H1 (cell line): Measurements from ENCODE around the gene ARHGAP6. TPM values are rescaled to one million over a fixed set of nuclear protein-coding genes. Genes with fewer than 3 reads are reported as not detected.

Experiments
- CTCF ChIA-PET: fragments of 300-600 bp; sonication (Branson Sonifier 250); formaldehyde crosslinking; loops from one replicate; lab custom pipeline; 2021; ENCODE audit not compliant: partially characterized antibody; lab: Charles Lee
- POLR2A ChIA-PET: fragments of 300-600 bp; sonication (Branson Sonifier 250); formaldehyde crosslinking; loops from one replicate; lab custom pipeline; 2021; ENCODE audit warnings: inconsistent platforms; ENCODE audit not compliant: partially characterized antibody; lab: Charles Lee
- DNase-seq, 2 experiments: peaks; one replicate each; pipeline versions ENCODE4 v3.0.0 to v3.0.0-alpha.2; 2010 to 2022; ENCODE audit warnings: low spot score in 2 of 2, low read depth in 1 of 2, mixed read lengths in 1 of 2
- FAIRE-seq: peaks from 2 replicates; lab custom pipeline; 2011; peaks lifted over from hg19 to GRCh38; lab: Jason Lieb, UNC
- H2AFZ ChIP-seq: 2 replicates; pipeline ENCODE4 v1.8.1; 2012; ENCODE audit warnings: low read length, inconsistent platforms
- H2AK5ac ChIP-seq: 2 replicates; pipeline ENCODE4 v1.6.1; 2013; ENCODE audit warnings: low read depth, low read length
- H2BK120ac ChIP-seq: replicated peaks from 2 replicates; pipeline ENCODE3; 2013; ENCODE audit warnings: low read depth, low read length, inconsistent platforms
- H2BK12ac ChIP-seq: 2 replicates; pipeline ENCODE4 v1.6.1; 2013; ENCODE audit warnings: low read depth, low read length
- H2BK15ac ChIP-seq: 2 replicates; pipeline ENCODE4 v1.6.1; 2013; ENCODE audit warnings: low read length
- H2BK20ac ChIP-seq: 2 replicates; pipeline ENCODE4 v1.6.1; 2013; ENCODE audit warnings: low read length
- H2BK5ac ChIP-seq: 2 replicates; pipeline ENCODE4 v1.6.1; 2013; ENCODE audit warnings: low read depth, low read length
- H3K14ac ChIP-seq: 2 replicates; pipeline ENCODE4 v1.6.1; 2013; ENCODE audit warnings: inconsistent platforms; ENCODE audit not compliant: insufficient read length
- H3K18ac ChIP-seq: 2 replicates; pipeline ENCODE4 v1.6.1; 2013; ENCODE audit warnings: low read length; ENCODE audit errors: extremely low read depth
- H3K23ac ChIP-seq: 2 replicates; pipeline ENCODE4 v1.6.1; 2013; ENCODE audit warnings: inconsistent platforms; ENCODE audit not compliant: insufficient read length
- H3K23me2 ChIP-seq: 2 replicates; pipeline ENCODE4 v1.6.1; 2013; ENCODE audit warnings: low read depth, low read length
- H3K27ac ChIP-seq: 2 replicates; pipeline ENCODE4 v1.6.1; 2011; ENCODE audit warnings: low read depth, low read length, inconsistent platforms
- H3K27me3 ChIP-seq, 4 experiments: replicated peaks in 1 of 4; 1 replicate in 1 of 4; 2 replicates in 3 of 4; pipeline versions ENCODE4 v1.6.1 to v1.8.1; 2011 to 2013; ENCODE audit warnings: low read length in 3 of 4, mild to moderate bottlenecking in 3 of 4, inconsistent platforms in 2 of 4, mixed read lengths in 2 of 4, moderate library complexity in 1 of 4; ENCODE audit not compliant: control insufficient read depth in 3 of 4, insufficient read depth in 3 of 4; ENCODE audit errors: extremely low read depth in 1 of 4
- H3K36me3 ChIP-seq, 4 experiments: 2 replicates each; pipeline versions ENCODE4 v1.6.1 to v1.8.1; 2011 to 2013; ENCODE audit warnings: mild to moderate bottlenecking in 4 of 4, low read length in 3 of 4, moderate library complexity in 2 of 4, control low read depth in 1 of 4, inconsistent platforms in 1 of 4; ENCODE audit not compliant: insufficient read depth in 4 of 4, control insufficient read depth in 2 of 4
- H3K4ac ChIP-seq: replicated peaks from 2 replicates; pipeline ENCODE3; 2013; ENCODE audit warnings: low read length, low read depth, mixed read lengths, inconsistent platforms; ENCODE audit not compliant: insufficient read length
- H3K4me1 ChIP-seq, 4 experiments: replicated peaks in 1 of 4; 1 replicate in 1 of 4; 2 replicates in 3 of 4; pipeline versions ENCODE4 v1.6.1 to v1.8.1; 2011 to 2013; ENCODE audit warnings: low read length in 3 of 4, inconsistent platforms in 2 of 4, mixed read lengths in 1 of 4; ENCODE audit not compliant: insufficient read depth in 4 of 4, control insufficient read depth in 3 of 4
- H3K4me2 ChIP-seq, 2 experiments: 2 replicates each; pipeline versions ENCODE4 v1.6.1 to v1.8.1; 2011 to 2013; ENCODE audit warnings: low read depth in 2 of 2, low read length in 2 of 2, control low read depth in 1 of 2, inconsistent platforms in 1 of 2, mild to moderate bottlenecking in 1 of 2; ENCODE audit not compliant: insufficient read depth in 1 of 2
- H3K4me3 ChIP-seq, 4 experiments: fragments of 200-600, 300-600 bp in 1 of 4; sonication (generic), shearing (Covaris generic), sonication (Bioruptor Twin) in 1 of 4; 2 replicates each; pipeline versions ENCODE4 v1.5.1 to v1.8.1; 2011 to 2016; ENCODE audit warnings: low read length in 4 of 4, low read depth in 3 of 4, control low read depth in 2 of 4, inconsistent platforms in 2 of 4, mild to moderate bottlenecking in 2 of 4, mixed read lengths in 1 of 4, moderate library complexity in 1 of 4; ENCODE audit not compliant: insufficient read depth in 2 of 4; ENCODE audit errors: extremely low read depth in 1 of 4
- H3K56ac ChIP-seq: replicated peaks from 2 replicates; pipeline ENCODE3; 2013; ENCODE audit warnings: low read depth, mild to moderate bottlenecking, mixed read lengths, low read length, inconsistent platforms; ENCODE audit not compliant: insufficient read length
- H3K79me1 ChIP-seq: 2 replicates; pipeline ENCODE4 v1.6.1; 2013; ENCODE audit warnings: low read depth, low read length, control low read depth
- H3K79me2 ChIP-seq, 2 experiments: 2 replicates each; pipeline versions ENCODE4 v1.6.1 to v1.8.1; 2012 to 2013; ENCODE audit warnings: low read length in 2 of 2, mild to moderate bottlenecking in 2 of 2, inconsistent platforms in 1 of 2; ENCODE audit not compliant: insufficient read depth in 2 of 2, control insufficient read depth in 1 of 2
- H3K9ac ChIP-seq, 4 experiments: replicated peaks in 1 of 4; 1 replicate in 1 of 4; 2 replicates in 3 of 4; pipeline versions ENCODE4 v1.6.1 to v1.8.1; 2011 to 2013; ENCODE audit warnings: low read depth in 3 of 4, low read length in 3 of 4, control low read depth in 2 of 4, mild to moderate bottlenecking in 2 of 4, moderate library complexity in 2 of 4, inconsistent platforms in 1 of 4; ENCODE audit errors: extremely low read depth in 1 of 4
- H3K9me3 ChIP-seq, 2 experiments: 2 replicates each; pipeline versions ENCODE4 v1.6.1 to v1.8.1; 2012 to 2013; ENCODE audit warnings: mild to moderate bottlenecking in 2 of 2, moderate library complexity in 2 of 2, control low read depth in 1 of 2, inconsistent platforms in 1 of 2, low read depth in 1 of 2, low read length in 1 of 2, mixed read lengths in 1 of 2; ENCODE audit not compliant: insufficient read depth in 2 of 2
- H4K20me1 ChIP-seq, 2 experiments: replicated peaks in 1 of 2; 2 replicates each; pipeline versions ENCODE3 to v1.8.1; 2011 to 2013; ENCODE audit warnings: inconsistent platforms in 2 of 2, low read length in 2 of 2, mild to moderate bottlenecking in 1 of 2; ENCODE audit not compliant: insufficient read depth in 2 of 2, control insufficient read depth in 1 of 2
- H4K5ac ChIP-seq: 2 replicates; pipeline ENCODE4 v1.6.1; 2013; ENCODE audit warnings: low read length, low read depth, mixed read lengths, inconsistent platforms; ENCODE audit not compliant: insufficient read length
- H4K8ac ChIP-seq: 2 replicates; pipeline ENCODE4 v1.8.0; 2013; ENCODE audit warnings: mild to moderate bottlenecking, moderate library complexity, low read length, inconsistent platforms; ENCODE audit not compliant: insufficient read depth; ENCODE audit errors: extremely low read depth
- H4K91ac ChIP-seq: replicated peaks from 2 replicates; pipeline ENCODE3; 2013; ENCODE audit warnings: low read length, mixed read lengths, inconsistent platforms; ENCODE audit not compliant: insufficient read length
- GTF2F1 ChIP-seq: IDR thresholded peaks from 2 replicates; pipeline ENCODE4 v1.6.1; 2012; ENCODE audit warnings: low read depth, low read length, improper control_type of control experiment, borderline replicate concordance
- KDM5A ChIP-seq: fragments of 200-600 bp; IDR thresholded peaks from 2 replicates; pipeline ENCODE4 v1.7.1; 2012; ENCODE audit warnings: mild to moderate bottlenecking, low read length, inconsistent platforms, mixed read lengths
- MAFK ChIP-seq: IDR thresholded peaks from 2 replicates; pipeline ENCODE4 v1.6.1; 2012; ENCODE audit warnings: low read depth, mild to moderate bottlenecking, improper control_type of control experiment, low read length
- PHF8 ChIP-seq: fragments of 200-600 bp; sonication (generic); conservative IDR thresholded peaks from 2 replicates; pipeline ENCODE4 v1.7.1; 2012; ENCODE audit warnings: low read depth, mild to moderate bottlenecking, inconsistent platforms, low read length, moderate library complexity
- RNF2 ChIP-seq: fragments of 200-900, 300-1000 bp; sonication (generic); IDR thresholded peaks from 2 replicates; pipeline ENCODE4 v1.7.1; 2016; ENCODE audit warnings: borderline replicate concordance, low read depth, mild to moderate bottlenecking, antibody characterized with exemption, low read length; ENCODE audit not compliant: poor library complexity, severe bottlenecking; ENCODE audit errors: missing control alignments
- SAP30 ChIP-seq: fragments of 300-600 bp; sonication (generic); IDR thresholded peaks from 2 replicates; pipeline ENCODE4 v1.7.1; 2012; ENCODE audit warnings: low read length, moderate library complexity, mild to moderate bottlenecking, inconsistent platforms; ENCODE audit not compliant: insufficient read depth, insufficient replicate concordance
- SIRT6 ChIP-seq: IDR thresholded peaks from one replicate; pipeline ENCODE4 v1.7.1; 2012; ENCODE audit warnings: low read length, inconsistent platforms
- SP4 ChIP-seq: IDR thresholded peaks from 2 replicates; pipeline ENCODE4 v1.6.1; 2012; ENCODE audit warnings: low read length, inconsistent platforms
- TCF12 ChIP-seq: IDR thresholded peaks from 2 replicates; pipeline ENCODE4 v1.6.1; 2011; ENCODE audit warnings: low read depth, mild to moderate bottlenecking, low read length
- YY1 ChIP-seq: IDR thresholded peaks from 2 replicates; pipeline ENCODE4 v1.6.1; 2011; ENCODE audit warnings: low read depth, mild to moderate bottlenecking, low read length
- WGBS, 2 experiments: shearing (Covaris generic) in 1 of 2; methylation state at CpG; one replicate each; pipeline versions ENCODE4 v1.1.6 to v1.1.7; 2013 to 2015; ENCODE audit warnings: low lambda C conversion rate in 2 of 2, mixed read lengths in 2 of 2, inconsistent platforms in 1 of 2, low coverage in 1 of 2, missing lambda C conversion rate in 1 of 2; ENCODE audit not compliant: insufficient replicate concordance in 2 of 2, insufficient coverage in 1 of 2, insufficient read length in 1 of 2; ENCODE audit errors: extremely low coverage in 1 of 2, missing lambda C conversion rate in 1 of 2; 5-methylcytosine and 5-hydroxymethylcytosine counted together
- polyA plus RNA-seq, 7 experiments: library from polyadenylated mRNA; depleted of rRNA in 3 of 7; stranded (reverse) in 5 of 7; unstranded in 2 of 7; fragments of >200 nt in 5 of 7; fragments of 200-250 nt in 2 of 7; gene quantifications; 1 replicate in 5 of 7; 2 replicates in 1 of 7; 4 replicates in 1 of 7; pipeline versions ENCODE4 v1.2.1 to v1.2.3, GENCODE V29; 2011 to 2013; ENCODE audit warnings: missing spikeins in 2 of 7, mixed read lengths in 2 of 7
- total RNA-seq: library from RNA; stranded (reverse); fragmentation: NEBNext Ultra II Directional; extraction: Animal tissue kit (Norgen Biotek cat#: 25700); gene quantifications from 2 replicates; pipeline ENCODE4 v1.2.1, GENCODE V29; 2021
- TF ChIP-seq, protein P1 (sequence below): IDR thresholded peaks from 2 replicates; pipeline ENCODE4 v1.6.1; 2012; ENCODE audit warnings: low read length, inconsistent platforms
- TF ChIP-seq, protein P2 (sequence below): IDR thresholded peaks from 2 replicates; pipeline ENCODE4 v1.6.1; 2011; ENCODE audit warnings: low read length, improper control_type of control experiment

ARHGAP6 gene
- total and polyA plus RNA-seq, 2 of the 8 experiments (the other 6 are each of a cell fraction or from before 2014, with no cell fraction given), result 0.35 to 0.82 TPM

DNA sequence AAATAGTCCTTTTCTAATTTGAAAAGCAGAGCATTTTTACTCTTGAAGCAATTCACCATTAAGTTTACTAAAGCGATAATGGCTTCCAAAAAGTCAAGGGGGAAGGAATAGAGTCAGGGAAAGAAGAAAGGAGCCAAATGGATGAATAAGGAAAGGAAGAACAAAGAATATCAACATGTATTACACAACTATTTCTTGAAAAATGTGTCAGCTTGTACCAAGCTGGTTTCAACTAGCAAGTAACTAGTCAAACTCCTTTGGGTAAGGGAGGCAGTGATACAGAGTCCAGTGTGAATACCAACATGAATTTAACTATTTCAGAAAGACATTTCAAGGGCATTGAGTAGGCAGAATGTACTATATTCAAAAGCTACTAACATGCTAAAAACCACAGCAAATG lies 112.1 kb downstream of the ARHGAP6 start:
- ChIA-PET POLR2A (no interaction called here), CTCF (no interaction called here)
- Histone ChIP-seq H4K91ac (no peak overlapping the region), H3K18ac (no peak overlapping the region), H3K4me3 (no peak overlapping the region), H2AFZ (no peak overlapping the region), H3K36me3 (no peaks in the 10 kb centered on the region), H3K79me1 (no peaks in the 10 kb centered on the region), H3K79me2 (no peaks in the 10 kb centered on the region), H3K14ac (no peak overlapping the region), H3K56ac (no peak overlapping the region), H2BK12ac (no peak overlapping the region), H3K9me3 (no peaks in the 10 kb centered on the region), H2BK5ac (no peak overlapping the region), H2AK5ac (no peak overlapping the region), H3K9ac (no peak overlapping the region), H3K4me1 (no peaks in the 10 kb centered on the region), H3K23ac (no peak overlapping the region), H3K27me3 (no peaks in the 10 kb centered on the region), H4K5ac (no peak overlapping the region), H2BK15ac (no peak overlapping the region), H2BK120ac (no peak overlapping the region), H4K20me1 (no peaks in the 10 kb centered on the region), H3K4ac (no peak overlapping the region), H4K8ac (no peak overlapping the region), H3K27ac (no peak overlapping the region), H2BK20ac (no peak overlapping the region), H3K4me2 (no peak overlapping the region), H3K23me2 (no peaks in the 10 kb centered on the region)
- TF ChIP-seq, protein P1, sequence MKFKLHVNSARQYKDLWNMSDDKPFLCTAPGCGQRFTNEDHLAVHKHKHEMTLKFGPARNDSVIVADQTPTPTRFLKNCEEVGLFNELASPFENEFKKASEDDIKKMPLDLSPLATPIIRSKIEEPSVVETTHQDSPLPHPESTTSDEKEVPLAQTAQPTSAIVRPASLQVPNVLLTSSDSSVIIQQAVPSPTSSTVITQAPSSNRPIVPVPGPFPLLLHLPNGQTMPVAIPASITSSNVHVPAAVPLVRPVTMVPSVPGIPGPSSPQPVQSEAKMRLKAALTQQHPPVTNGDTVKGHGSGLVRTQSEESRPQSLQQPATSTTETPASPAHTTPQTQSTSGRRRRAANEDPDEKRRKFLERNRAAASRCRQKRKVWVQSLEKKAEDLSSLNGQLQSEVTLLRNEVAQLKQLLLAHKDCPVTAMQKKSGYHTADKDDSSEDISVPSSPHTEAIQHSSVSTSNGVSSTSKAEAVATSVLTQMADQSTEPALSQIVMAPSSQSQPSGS, result no peak
- no peak for TF ChIP-seq YY1
- no peak for TF ChIP-seq SIRT6
- no peak for TF ChIP-seq PHF8
- no peak for TF ChIP-seq SAP30
- TF ChIP-seq MAFK, result no peak
- TF ChIP-seq RNF2, result no peak
- TF ChIP-seq SP4, result no peak
- no peak for TF ChIP-seq KDM5A
- TF ChIP-seq TCF12, result no peak
- no peak for TF ChIP-seq GTF2F1
- TF ChIP-seq, protein P2, sequence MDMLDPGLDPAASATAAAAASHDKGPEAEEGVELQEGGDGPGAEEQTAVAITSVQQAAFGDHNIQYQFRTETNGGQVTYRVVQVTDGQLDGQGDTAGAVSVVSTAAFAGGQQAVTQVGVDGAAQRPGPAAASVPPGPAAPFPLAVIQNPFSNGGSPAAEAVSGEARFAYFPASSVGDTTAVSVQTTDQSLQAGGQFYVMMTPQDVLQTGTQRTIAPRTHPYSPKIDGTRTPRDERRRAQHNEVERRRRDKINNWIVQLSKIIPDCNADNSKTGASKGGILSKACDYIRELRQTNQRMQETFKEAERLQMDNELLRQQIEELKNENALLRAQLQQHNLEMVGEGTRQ, result no peak
- 91% methylated on average over 1 of the region's 1 CpG; no CpG with 5 or more reads in 1 of the 2 experiments for WGBS, 2 experiments
- FAIRE-seq (no peak), DNase-seq (no peak)
